ENCODE data around the gene RIN3.

- TF ChIP-seq YY1 (IDR thresholded peaks at IDR 0.05) (no peak), TAF1 (conservative IDR thresholded peaks at IDR 0.05) (no peak), EGR1 (IDR thresholded peaks at IDR 0.05; ENCODE audit: low read depth in 2 of 2) (no peak), ATF3 (IDR thresholded peaks at IDR 0.05) (no peak), JUND (IDR thresholded peaks at IDR 0.05) (no peak), REST (IDR thresholded peaks at IDR 0.05) (no peak), RXRA (IDR thresholded peaks at IDR 0.05) (no peak), SP1 (IDR thresholded peaks at IDR 0.05) (no peak), GABPA (IDR thresholded peaks at IDR 0.05 in 1 of 2, conservative IDR thresholded peaks at IDR 0.05 in 1 of 2) (no peak), RAD21 (IDR thresholded peaks at IDR 0.05) (no peak), ZBTB33 (IDR thresholded peaks at IDR 0.05) (no peak), FOXA1 (IDR thresholded peaks at IDR 0.05) (no peak)
- TF ChIP-seq, protein P1, sequence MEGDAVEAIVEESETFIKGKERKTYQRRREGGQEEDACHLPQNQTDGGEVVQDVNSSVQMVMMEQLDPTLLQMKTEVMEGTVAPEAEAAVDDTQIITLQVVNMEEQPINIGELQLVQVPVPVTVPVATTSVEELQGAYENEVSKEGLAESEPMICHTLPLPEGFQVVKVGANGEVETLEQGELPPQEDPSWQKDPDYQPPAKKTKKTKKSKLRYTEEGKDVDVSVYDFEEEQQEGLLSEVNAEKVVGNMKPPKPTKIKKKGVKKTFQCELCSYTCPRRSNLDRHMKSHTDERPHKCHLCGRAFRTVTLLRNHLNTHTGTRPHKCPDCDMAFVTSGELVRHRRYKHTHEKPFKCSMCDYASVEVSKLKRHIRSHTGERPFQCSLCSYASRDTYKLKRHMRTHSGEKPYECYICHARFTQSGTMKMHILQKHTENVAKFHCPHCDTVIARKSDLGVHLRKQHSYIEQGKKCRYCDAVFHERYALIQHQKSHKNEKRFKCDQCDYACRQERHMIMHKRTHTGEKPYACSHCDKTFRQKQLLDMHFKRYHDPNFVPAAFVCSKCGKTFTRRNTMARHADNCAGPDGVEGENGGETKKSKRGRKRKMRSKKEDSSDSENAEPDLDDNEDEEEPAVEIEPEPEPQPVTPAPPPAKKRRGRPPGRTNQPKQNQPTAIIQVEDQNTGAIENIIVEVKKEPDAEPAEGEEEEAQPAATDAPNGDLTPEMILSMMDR (IDR thresholded peaks at IDR 0.05; ENCODE audit: low read depth, low read length, missing input control) = no peak
- TF ChIP-seq, protein P2, sequence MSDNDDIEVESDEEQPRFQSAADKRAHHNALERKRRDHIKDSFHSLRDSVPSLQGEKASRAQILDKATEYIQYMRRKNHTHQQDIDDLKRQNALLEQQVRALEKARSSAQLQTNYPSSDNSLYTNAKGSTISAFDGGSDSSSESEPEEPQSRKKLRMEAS (IDR thresholded peaks at IDR 0.05) = no peak
These were observed 48.4 kb downstream of the RIN3 start for GRCh38 chr14:92561906-92562479.

All from liver (tissue), 3 donors.